Lung (tissue), 12 donors: ENCODE data around the gene FMO3. TPM values are rescaled to one million over a fixed set of nuclear protein-coding genes. Genes with fewer than 3 reads are reported as not detected.

Experiments used
- ATAC-seq: fragments of 200-7000 bp; cut with Tn5 transposase; one replicate; pipeline ENCODE4 v1.9.1; 2020; ENCODE audit warnings: moderate number of reproducible peaks; ENCODE audit not compliant: insufficient read depth, low FRiP score
- DNase-seq, 3 donors: peaks; one replicate each; pipeline ENCODE4 v3.0.0-alpha.2; 2013 to 2017
- H3K27ac ChIP-seq, 2 donors: one replicate each; pipeline ENCODE4 v1.5.1; 2013; ENCODE audit warnings: mild to moderate bottlenecking in 2 of 2, moderate library complexity in 2 of 2, control low read depth in 1 of 2, inconsistent platforms in 1 of 2, low read depth in 1 of 2, low read length in 1 of 2
- H3K27me3 ChIP-seq, 3 donors: one replicate each; pipeline ENCODE4 v1.5.1; 2013; ENCODE audit warnings: low read length in 2 of 3; ENCODE audit not compliant: control insufficient read depth in 3 of 3, insufficient read depth in 3 of 3
- H3K36me3 ChIP-seq, 4 donors: one replicate each; pipeline ENCODE4 v1.5.1; 2013; ENCODE audit warnings: low read length in 4 of 4, mild to moderate bottlenecking in 1 of 4, moderate library complexity in 1 of 4; ENCODE audit not compliant: control insufficient read depth in 4 of 4, insufficient read depth in 4 of 4
- H3K4me1 ChIP-seq, 5 donors: one replicate each; pipeline ENCODE4 v1.5.1; 2013; ENCODE audit warnings: low read length in 5 of 5, mild to moderate bottlenecking in 2 of 5, moderate library complexity in 1 of 5; ENCODE audit not compliant: control insufficient read depth in 5 of 5, insufficient read depth in 5 of 5
- H3K4me3 ChIP-seq: one replicate; pipeline ENCODE4 v1.5.1; 2013; ENCODE audit warnings: mild to moderate bottlenecking, control low read depth, moderate library complexity
- H3K9ac ChIP-seq, 2 donors: one replicate each; pipeline ENCODE4 v1.5.1; 2013; ENCODE audit warnings: low read length in 2 of 2, control low read depth in 1 of 2; ENCODE audit not compliant: insufficient read depth in 1 of 2
- H3K9me3 ChIP-seq, 4 donors: one replicate each; pipeline ENCODE4 v1.5.1; 2013; ENCODE audit warnings: low read length in 3 of 4, mild to moderate bottlenecking in 1 of 4, moderate library complexity in 1 of 4; ENCODE audit not compliant: control insufficient read depth in 4 of 4, insufficient read depth in 3 of 4
- CTCF ChIP-seq: IDR thresholded peaks from 2 replicates; pipeline ENCODE4 v1.5.1; 2012; ENCODE audit warnings: mild to moderate bottlenecking; ENCODE audit errors: control extremely low read depth, extremely low read depth
- WGBS, 2 donors: extraction: QIAGEN DNeasy Blood & Tissue Kit; methylation state at CpG; one replicate each; pipeline ENCODE4 v1.1.7; 2013; 5-methylcytosine and 5-hydroxymethylcytosine counted together
- polyA plus RNA-seq, 2 donors: library from polyadenylated mRNA; stranded (reverse); fragments of 200-250 nt; gene quantifications; one replicate each; pipeline ENCODE4 v1.2.1, GENCODE V29; 2013
- total RNA-seq, 2 donors: library from RNA; depleted of rRNA in 1 of 2; stranded (reverse); fragments of >200 nt in 1 of 2; gene quantifications; one replicate each; pipeline ENCODE4 v1.2.1, GENCODE V29; 2014 to 2021
- donor health status: control.
- donor health status: control.
- donor health status: Bipolar disorder and iron deficiency.
- donor health status: healthy.
- donor health status: DM: yes; HTN: yes; CAD: no.

Gene FMO3
- total and polyA plus RNA-seq, 4 donors: 2.0 to 9.0 (median 5.8) TPM

GRCh38 chr1:171107262-171107940 lies 16.7 kb downstream of the FMO3 start:
- no peak overlapping the region for H3K27ac ChIP-seq
- DNase-seq (peak in 2 of 3 donors; percentile 58 to 81), ATAC-seq (no peak)
- H3K36me3 ChIP-seq: no peaks in the 10 kb centered on the region
- H3K4me1 ChIP-seq: peaks cover 0 to 42% (median 10%) of the 10 kb centered on the region in 5 donors
- no peaks in the 10 kb centered on the region for H3K27me3 ChIP-seq
- no peak overlapping the region for H3K4me3 ChIP-seq
- 54 to 68% methylated on average over 3 of the region's 3 CpGs for WGBS, 2 donors
- H3K9ac ChIP-seq: no peak overlapping the region
- TF ChIP-seq CTCF: no peak
- H3K9me3 ChIP-seq: no peaks in the 10 kb centered on the region

GRCh38 chr1:171107969-171108368 lies 17.3 kb downstream of the FMO3 start:
- Histone ChIP-seq H3K4me1 (peaks cover 0 to 42% (median 10%) of the 10 kb centered on the region in 5 donors), H3K4me3 (no peak overlapping the region), H3K27ac (no peak overlapping the region), H3K36me3 (no peaks in the 10 kb centered on the region), H3K9ac (no peak overlapping the region), H3K9me3 (no peaks in the 10 kb centered on the region), H3K27me3 (no peaks in the 10 kb centered on the region)
- no peak for DNase-seq
- ATAC-seq: no peak
- WGBS, 2 donors: 78 to 88% methylated on average over 8 of the region's 8 CpGs
- TF ChIP-seq CTCF: no peak

GRCh38 chr1:171109966-171110365 lies 19.3 kb downstream of the FMO3 start:
- Histone ChIP-seq H3K4me3 (no peak overlapping the region), H3K9ac (no peak overlapping the region), H3K27me3 (no peaks in the 10 kb centered on the region), H3K9me3 (no peaks in the 10 kb centered on the region), H3K36me3 (no peaks in the 10 kb centered on the region), H3K4me1 (peaks cover 0 to 42% (median 7%) of the 10 kb centered on the region in 5 donors), H3K27ac (no peak overlapping the region)
- DNase-seq (peak in 2 of 3 donors; percentile 54 to 60), ATAC-seq (no peak)
- WGBS, 2 donors: 72 to 75% methylated on average over 7 of the region's 7 CpGs
- no peak for TF ChIP-seq CTCF
